Heart right ventricle (tissue), 16 donors: ENCODE results near the gene LHFPL3. TPM values are rescaled to one million over a fixed set of nuclear protein-coding genes. Genes with fewer than 3 reads are reported as not detected.

ENCODE experiments used
- ATAC-seq, 8 donors: fragments of 200-7000 bp; cut with Tn5 transposase; one replicate each; pipeline ENCODE4 v1.9.1; 2020; ENCODE audit warnings: mild to moderate bottlenecking in 8 of 8, moderate library complexity in 8 of 8, moderate number of reproducible peaks in 1 of 8
- DNase-seq, 2 donors: peaks; one replicate each; pipeline ENCODE4 v3.0.0-alpha.2; 2020
- H3K27ac ChIP-seq, 10 donors: fragments of 200-600 bp; sonication (generic) in 2 of 10; one replicate each; pipeline versions ENCODE4 v1.5.0 to v1.8.0; 2020 to 2022; ENCODE audit warnings: mild to moderate bottlenecking in 3 of 10
- H3K27me3 ChIP-seq, 7 donors: fragments of 200-600 bp; one replicate each; pipeline ENCODE4 v1.8.0; 2021 to 2022; ENCODE audit warnings: mild to moderate bottlenecking in 2 of 7
- H3K36me3 ChIP-seq, 9 donors: fragments of 200-600 bp; sonication (generic) in 1 of 9; one replicate each; pipeline versions ENCODE4 v1.5.0 to v1.8.0; 2020 to 2022; ENCODE audit warnings: mild to moderate bottlenecking in 2 of 9
- H3K4me1 ChIP-seq, 9 donors: fragments of 200-600 bp; sonication (generic) in 1 of 9; one replicate each; pipeline versions ENCODE4 v1.5.0 to v1.8.0; 2020 to 2022; ENCODE audit warnings: mild to moderate bottlenecking in 4 of 9
- H3K4me3 ChIP-seq, 10 donors: fragments of 200-600 bp; sonication (generic) in 2 of 10; one replicate each; pipeline versions ENCODE4 v1.5.0 to v1.8.0; 2020 to 2022; ENCODE audit warnings: mild to moderate bottlenecking in 7 of 10, moderate library complexity in 2 of 10
- H3K9me3 ChIP-seq, 11 donors: fragments of 200-600 bp in 10 of 11; sonication (generic) in 2 of 11; one replicate each; pipeline versions ENCODE4 v1.5.0 to v1.8.0; 2013 to 2022; ENCODE audit warnings: mild to moderate bottlenecking in 2 of 11, control low read depth in 1 of 11, moderate library complexity in 1 of 11
- CTCF ChIP-seq, 9 donors: fragments of 200-600 bp; sonication (generic) in 2 of 9; IDR thresholded peaks; one replicate each; pipeline versions ENCODE4 v1.5.0 to v1.8.0; 2021 to 2022; ENCODE audit warnings: antibody characterized with exemption in 9 of 9, mild to moderate bottlenecking in 5 of 9, moderate library complexity in 1 of 9
- WGBS, 2 donors: extraction: QIAGEN DNeasy Blood & Tissue Kit; methylation state at CpG; one replicate each; pipeline ENCODE4 v1.1.7; 2013; ENCODE audit warnings: inconsistent platforms in 1 of 2; 5-methylcytosine and 5-hydroxymethylcytosine counted together
- intact Hi-C, 10 donors: fragments of 100-400 bp; cut with DNase I; formaldehyde crosslinking; loops; one replicate each; pipeline versions ENCODE4 v1.11.1 to v1.14.2; 2022
- polyA plus RNA-seq, 2 donors: library from polyadenylated mRNA; stranded (reverse); fragments of 200-250 nt; gene quantifications; one replicate each; pipeline ENCODE4 v1.2.3, GENCODE V29; 2013
- total RNA-seq, 10 donors: library from RNA; stranded (reverse); fragmentation: NEBNext Ultra II Directional in 3 of 10; extraction: Animal tissue kit (Norgen Biotek cat#: 25700) in 3 of 10; gene quantifications; one replicate each; pipeline versions ENCODE4 v1.2.1 to v1.2.4, GENCODE V29; 2021 to 2023
- donor health status: Arrhythmogenic right ventricular cardiomyopathy.
- donor health status: ischemic (EF 13 %, LVEDD 7.1; RV severe dilation, severe dysfunction).
- donor health status: healthy with polysubstance abuse.
- donor health status: DM: no; HTN: yes; CAD: no.
- donor health status: DM: no; HTN: no; CAD: no.
- donor health status: ischemic (EF 25% LVEDD 6.9; RV normal size, moderate dysfunction).
- donor health status: ischemic (EF 25% LVEDD 5.7; RV mildly dilated, moderate dysfunction).
- donor health status: healthy.
- donor health status: DM: yes; HTN: yes; CAD: no.
- donor health status: Ischemic cardiomyopathy.
- donor health status: ischemic (EF 35%, LVEDD 5.7; RV mildly dilated, moderate dysfunction).
- donor health status: nonischemic (EF 11% LVEDD 7.7; RV severe dilation, severe dysfunction).
- donor health status: DM: yes; HTN: yes; CAD: no.
- donor health status: PGD.
- donor health status: ischemic (EF 29% LVEDD 5.4; RV normal size, mild dysfunction).
- donor health status: nonischemic (EF 23%, LVEDD 6.1; RV moderate dilation, normal function).

Gene LHFPL3
- total and polyA plus RNA-seq, 12 donors, result not detected

GRCh38 chr7:104891949-104892348 lies 563.5 kb downstream of the LHFPL3 start:
- intact Hi-C loops, result no loop called here
- H3K4me1 ChIP-seq, result no peaks in the 10 kb centered on the region
- no peak overlapping the region for H3K4me3 ChIP-seq
- DNase-seq (no peak), ATAC-seq (no peak)
- H3K27ac ChIP-seq, result no peak overlapping the region
- no peak for TF ChIP-seq CTCF (IDR thresholded peaks at IDR 0.05)
- H3K9me3 ChIP-seq, result no peaks in the 10 kb centered on the region
- H3K36me3 ChIP-seq, result no peaks in the 10 kb centered on the region
- no peaks in the 10 kb centered on the region for H3K27me3 ChIP-seq

- DNase-seq (no peak), ATAC-seq (no peak)
- intact Hi-C loops, result no loop called here
- no peak for TF ChIP-seq CTCF (IDR thresholded peaks at IDR 0.05)
- 94 to 97% methylated on average over 1 of the region's 1 CpG for WGBS, 2 donors
- H3K27me3 ChIP-seq, result no peaks in the 10 kb centered on the region
- H3K4me3 ChIP-seq, result no peak overlapping the region
- H3K4me1 ChIP-seq, result no peaks in the 10 kb centered on the region
- H3K27ac ChIP-seq, result no peak overlapping the region
- no peaks in the 10 kb centered on the region for H3K36me3 ChIP-seq
- no peaks in the 10 kb centered on the region for H3K9me3 ChIP-seq
These were observed 565.9 kb downstream of the LHFPL3 start for GRCh38 chr7:104894314-104894713.

GRCh38 chr7:104894726-104895521 lies 566.5 kb downstream of the LHFPL3 start:
- no peaks in the 10 kb centered on the region for H3K9me3 ChIP-seq
- ATAC-seq (no peak), DNase-seq (no peak)
- H3K4me3 ChIP-seq, result no peak overlapping the region
- 86 to 89% methylated on average over 3 of the region's 3 CpGs for WGBS, 2 donors
- H3K36me3 ChIP-seq, result no peaks in the 10 kb centered on the region
- no peaks in the 10 kb centered on the region for H3K4me1 ChIP-seq
- H3K27me3 ChIP-seq, result no peaks in the 10 kb centered on the region
- TF ChIP-seq CTCF (IDR thresholded peaks at IDR 0.05), result no peak
- intact Hi-C loops, result no loop called here
- H3K27ac ChIP-seq, result no peak overlapping the region

- no peak overlapping the region for H3K4me3 ChIP-seq
- intact Hi-C loops, result no loop called here
These were observed 567.3 kb downstream of the LHFPL3 start for GRCh38 chr7:104895522-104896236.

More at GRCh38 chr7:104895522-104896236, 567.3 kb downstream of the LHFPL3 start:
- WGBS, 2 donors, result 90% methylated on average over 10 of the region's 10 CpGs
- no peaks in the 10 kb centered on the region for H3K27me3 ChIP-seq
- DNase-seq (no peak), ATAC-seq (peak in 1 of 8 donors; percentile 38)
- H3K36me3 ChIP-seq, result no peaks in the 10 kb centered on the region
- H3K9me3 ChIP-seq, result no peaks in the 10 kb centered on the region
- H3K27ac ChIP-seq, result no peak overlapping the region
- TF ChIP-seq CTCF (IDR thresholded peaks at IDR 0.05), result no peak
- H3K4me1 ChIP-seq, result no peaks in the 10 kb centered on the region
